Astrocyte of the spinal cord (primary cell): ENCODE results near the gene ROBO2.
A peak's percentile ranks its signal among the peaks of the same experiment; 100 is the strongest.

ENCODE experiments used
- DNase-seq: peaks from one replicate; pipeline ENCODE4 v3.0.0; 2011; ENCODE audit warnings: low read depth, low spot score
- H3K4me3 ChIP-seq: 2 replicates; pipeline ENCODE4 v1.5.1; 2011; ENCODE audit warnings: low read depth, mild to moderate bottlenecking, low read length, moderate library complexity
- in situ Hi-C: cut with HindIII; loops from 2 replicates; pipeline ENCODE4 v1.10.0; 2017; ENCODE audit warnings: low sequenced_read_pairs
- TF ChIP-seq, protein P1 (sequence below): IDR thresholded peaks from 2 replicates; pipeline ENCODE4 v1.5.1; 2012; ENCODE audit warnings: low read depth, mild to moderate bottlenecking, low read length, inconsistent platforms

Gene ROBO2

DNA sequence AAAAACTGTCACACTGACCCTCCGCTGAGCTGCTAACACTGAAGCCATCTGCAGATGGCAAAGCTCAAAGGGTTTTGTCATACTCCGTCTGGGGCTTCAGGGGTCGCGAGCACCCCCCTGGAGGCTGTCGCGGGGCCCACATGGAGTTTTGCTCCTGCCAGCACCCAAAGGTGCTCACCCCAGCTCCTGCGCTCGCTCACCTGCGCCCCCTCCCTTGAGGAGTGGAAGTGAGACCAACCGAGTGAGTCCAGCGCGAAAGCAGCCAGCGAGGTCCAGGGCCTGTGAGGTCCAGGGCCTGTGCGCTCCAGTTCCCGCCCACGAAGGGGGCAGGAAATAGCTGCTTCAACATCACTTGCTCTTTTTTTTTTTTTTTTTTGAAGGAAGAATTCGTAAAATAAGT, 208.5 kb downstream of the ROBO2 start:
- in situ Hi-C loops = no loop called here

DNA sequence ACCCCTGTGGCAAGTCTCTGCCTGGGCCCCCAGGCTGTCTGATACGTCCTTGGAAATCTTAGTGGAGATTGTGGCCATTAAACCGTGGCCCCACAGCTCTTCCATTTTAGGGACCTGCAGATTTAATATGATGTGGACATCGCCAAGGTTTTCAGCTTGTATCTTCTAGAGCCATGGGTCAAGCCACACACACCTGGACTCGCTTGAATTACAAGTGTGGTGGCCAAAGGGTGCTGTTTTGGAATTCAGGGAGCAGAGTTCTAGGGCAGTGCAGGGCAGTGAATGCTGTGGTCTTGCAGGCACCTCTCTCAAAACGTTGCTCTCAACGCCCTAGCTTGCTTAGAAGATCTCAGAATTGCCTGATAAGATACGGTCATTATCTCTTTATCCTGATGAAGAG, 211.2 kb downstream of the ROBO2 start:
- no peak overlapping the region for H3K4me3 ChIP-seq
- TF ChIP-seq, protein P1, sequence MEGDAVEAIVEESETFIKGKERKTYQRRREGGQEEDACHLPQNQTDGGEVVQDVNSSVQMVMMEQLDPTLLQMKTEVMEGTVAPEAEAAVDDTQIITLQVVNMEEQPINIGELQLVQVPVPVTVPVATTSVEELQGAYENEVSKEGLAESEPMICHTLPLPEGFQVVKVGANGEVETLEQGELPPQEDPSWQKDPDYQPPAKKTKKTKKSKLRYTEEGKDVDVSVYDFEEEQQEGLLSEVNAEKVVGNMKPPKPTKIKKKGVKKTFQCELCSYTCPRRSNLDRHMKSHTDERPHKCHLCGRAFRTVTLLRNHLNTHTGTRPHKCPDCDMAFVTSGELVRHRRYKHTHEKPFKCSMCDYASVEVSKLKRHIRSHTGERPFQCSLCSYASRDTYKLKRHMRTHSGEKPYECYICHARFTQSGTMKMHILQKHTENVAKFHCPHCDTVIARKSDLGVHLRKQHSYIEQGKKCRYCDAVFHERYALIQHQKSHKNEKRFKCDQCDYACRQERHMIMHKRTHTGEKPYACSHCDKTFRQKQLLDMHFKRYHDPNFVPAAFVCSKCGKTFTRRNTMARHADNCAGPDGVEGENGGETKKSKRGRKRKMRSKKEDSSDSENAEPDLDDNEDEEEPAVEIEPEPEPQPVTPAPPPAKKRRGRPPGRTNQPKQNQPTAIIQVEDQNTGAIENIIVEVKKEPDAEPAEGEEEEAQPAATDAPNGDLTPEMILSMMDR = no peak
- no peak for DNase-seq
- in situ Hi-C loops = no loop called here

More for the DNA sequence above, 208.5 kb downstream of the ROBO2 start:
- DNase-seq = no peak
- no peak overlapping the region for H3K4me3 ChIP-seq
- TF ChIP-seq, protein P1 = no peak

DNA sequence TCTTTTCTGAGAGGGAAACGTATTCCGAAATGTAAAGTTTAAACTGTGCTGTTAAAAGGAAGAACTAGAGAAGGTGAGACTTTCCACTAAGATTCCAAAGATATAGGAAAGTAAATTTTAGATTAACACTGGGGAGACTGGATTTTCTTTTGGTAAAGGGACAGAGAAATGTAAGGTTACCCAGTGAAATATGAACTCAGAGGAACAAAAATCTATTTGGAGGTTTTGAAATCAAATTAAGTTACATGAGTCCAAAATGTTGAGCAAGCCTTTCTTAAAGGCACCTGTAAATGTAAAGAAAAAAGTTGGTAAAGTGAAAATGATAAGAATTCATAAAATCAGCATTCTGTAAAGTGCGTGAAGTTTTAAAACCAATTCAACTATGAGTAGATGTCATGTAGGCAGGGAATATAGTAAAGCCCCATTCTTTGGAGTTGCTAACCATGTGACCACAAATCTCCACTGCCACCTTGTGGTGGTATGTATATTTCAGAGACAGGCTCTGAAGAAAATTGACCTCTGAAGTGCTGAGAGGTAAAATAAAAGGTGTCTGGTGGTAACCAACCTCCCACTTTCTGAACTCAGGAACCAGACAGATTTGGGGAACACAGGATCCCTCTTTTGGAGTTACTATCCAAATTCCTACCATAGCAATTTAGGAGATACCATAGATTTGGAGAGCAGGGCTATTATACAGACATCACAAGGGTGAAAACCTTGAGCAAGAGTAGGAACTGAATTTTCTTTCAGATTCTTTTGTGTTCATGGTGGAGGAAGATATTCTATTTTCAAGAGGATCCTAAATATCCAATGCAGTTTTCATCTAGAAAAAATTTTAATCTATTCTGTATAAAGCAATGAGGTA, 215.3 kb downstream of the ROBO2 start:
- TF ChIP-seq, protein P1 = peak; percentile 65
- in situ Hi-C loops = no loop called here
- H3K4me3 ChIP-seq = no peak overlapping the region
- DNase-seq = peak; percentile 62

DNA sequence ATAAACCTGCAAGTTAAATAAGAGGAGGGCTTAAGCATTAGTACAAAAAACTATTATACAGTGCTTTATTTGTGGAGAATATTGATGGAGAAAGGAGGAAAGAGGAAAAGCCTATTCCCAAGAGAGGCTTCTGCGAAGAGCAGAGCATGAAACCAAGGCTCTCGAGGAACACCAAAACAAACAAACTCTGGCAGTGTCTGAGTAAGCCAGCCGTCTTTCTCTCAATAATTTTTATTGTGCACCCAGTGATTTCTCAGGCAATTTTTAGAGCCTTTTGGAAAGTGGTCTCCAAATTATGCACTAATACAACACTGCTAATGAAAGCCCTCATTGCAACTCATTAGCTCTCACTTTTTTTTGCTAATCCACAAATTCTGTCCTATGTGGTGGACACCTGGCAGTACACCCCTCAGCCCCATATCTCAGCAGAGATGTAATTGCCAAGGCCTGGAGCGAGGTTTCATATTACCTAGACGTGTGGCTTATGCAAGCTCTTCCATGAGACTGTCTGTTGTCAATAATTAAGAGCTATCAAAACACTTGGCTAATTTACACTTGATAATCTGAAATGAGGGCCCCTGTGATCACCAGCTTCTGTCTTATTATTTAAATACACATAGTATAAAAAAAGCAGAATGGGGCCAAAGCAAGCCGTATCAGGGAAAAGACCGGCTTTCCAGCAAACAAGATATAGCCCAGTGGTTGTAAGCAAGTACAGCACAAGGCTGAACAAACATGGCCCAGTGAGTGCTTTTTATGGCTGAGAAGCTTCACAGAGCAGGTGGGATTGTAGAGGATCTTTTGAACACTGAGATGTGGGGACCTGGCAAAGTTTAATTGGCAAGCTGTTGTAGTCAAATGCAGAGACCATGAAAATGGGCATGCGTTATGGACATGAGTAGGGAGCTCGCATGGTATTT, 216.9 kb downstream of the ROBO2 start:
- TF ChIP-seq, protein P1 = no peak
- no peak for DNase-seq
- in situ Hi-C loops = no loop called here
- H3K4me3 ChIP-seq = no peak overlapping the region

DNA sequence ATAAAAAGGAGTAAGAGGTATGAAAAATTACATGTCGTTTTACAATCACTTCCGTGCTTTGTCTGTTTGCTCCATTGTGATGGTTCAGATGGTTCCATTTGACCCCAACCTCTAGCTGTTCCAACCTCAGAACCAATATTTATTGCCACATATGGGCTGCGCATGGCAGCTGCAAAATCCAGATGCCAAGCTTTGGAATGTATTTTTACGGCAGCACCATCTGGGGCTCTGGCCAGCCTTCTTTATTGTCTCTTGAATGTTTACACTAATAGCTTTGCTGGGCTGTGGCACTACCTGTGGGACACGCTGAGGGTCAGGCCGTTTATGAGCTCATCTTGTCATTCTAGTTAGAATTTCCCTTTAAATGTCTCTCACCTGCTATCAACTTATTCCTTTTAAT, 219.8 kb downstream of the ROBO2 start:
- no peak overlapping the region for H3K4me3 ChIP-seq
- DNase-seq = no peak
- TF ChIP-seq, protein P1 = no peak
- in situ Hi-C loops = no loop called here

DNA sequence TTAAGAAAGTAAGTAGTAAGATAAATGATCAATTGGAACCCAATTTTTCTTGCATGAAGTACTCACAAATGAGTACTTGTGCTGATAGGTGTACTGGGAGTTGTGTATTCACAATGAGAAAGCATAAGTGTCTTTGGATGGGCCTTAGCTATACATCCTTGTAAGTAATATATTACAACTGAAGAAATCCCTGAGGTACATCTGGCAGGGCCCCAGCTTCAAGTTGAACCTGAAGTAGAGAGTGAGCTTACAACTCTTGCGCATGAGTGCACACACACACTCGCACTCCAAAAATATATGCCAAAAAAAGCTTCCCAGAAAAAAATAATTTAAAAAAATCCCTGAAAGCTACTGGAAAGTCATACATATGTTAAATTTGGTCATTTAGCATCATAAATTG, 222.5 kb downstream of the ROBO2 start:
- DNase-seq = no peak
- TF ChIP-seq, protein P1 = no peak
- in situ Hi-C loops = no loop called here
- no peak overlapping the region for H3K4me3 ChIP-seq
